Activated CD8-positive, alpha-beta T cell treated with anti-CD3 and anti-CD28 coated beads, Interleukin-2, amount 10 ng/mL, durations not matched to agents 7 days and 5 days (primary cell): ENCODE results near the gene DNAH17. TPM values are rescaled to one million over a fixed set of nuclear protein-coding genes. Genes with fewer than 3 reads are reported as not detected.
A peak's percentile ranks its signal among the peaks of the same experiment; 100 is the strongest.

ENCODE experiments used
- ATAC-seq: fragments of 150-1000 bp; cut with Tn5 transposase; one replicate; pipeline ENCODE4 v1.10.0; 2021; ENCODE audit warnings: moderate library complexity
- CTCF ChIA-PET: fragments of 350-600 bp; sonication (Branson Sonifier 250); formaldehyde crosslinking; loops from one replicate; lab custom pipeline; 2021; ENCODE audit warnings: antibody characterized with exemption; lab: Charles Lee
- POLR2A ChIA-PET: fragments of 350-600 bp; sonication (Branson Sonifier 250); formaldehyde crosslinking; loops from one replicate; lab custom pipeline; 2021; ENCODE audit warnings: antibody characterized with exemption; lab: Charles Lee
- DNase-seq: peaks from one replicate; pipeline ENCODE4 v3.0.0-alpha.2; 2020
- H3K27ac Mint-ChIP-seq: one replicate; pipeline ENCODE4 v1.8.0; 2021; ENCODE audit warnings: mild to moderate bottlenecking, mixed read lengths
- H3K27me3 Mint-ChIP-seq: one replicate; pipeline ENCODE4 v1.8.0; 2021; ENCODE audit warnings: low read depth, mixed read lengths
- H3K36me3 Mint-ChIP-seq: one replicate; pipeline ENCODE4 v1.8.0; 2021; ENCODE audit warnings: low read depth, mixed read lengths
- H3K4me1 Mint-ChIP-seq: one replicate; pipeline ENCODE4 v1.8.0; 2021; ENCODE audit warnings: low read depth, mixed read lengths
- H3K4me3 Mint-ChIP-seq: one replicate; pipeline ENCODE4 v1.8.0; 2021; ENCODE audit warnings: mild to moderate bottlenecking, mixed read lengths
- H3K9me3 Mint-ChIP-seq: one replicate; pipeline ENCODE4 v1.8.0; 2022; ENCODE audit warnings: mixed read lengths; ENCODE audit not compliant: insufficient read depth
- total RNA-seq, 2 experiments: library from RNA; stranded (reverse); gene quantifications; one replicate each; pipeline ENCODE4 v1.2.3, GENCODE V29; 2021

DNAH17 gene
- total RNA-seq, 2 experiments from 2014 or later = 0.10 to 0.61 TPM

GRCh38 chr17:78460176-78460675 is 117.0 kb downstream of the DNAH17 start:
- ATAC-seq (no peak), DNase-seq (no peak)
- no peaks in the 10 kb centered on the region for H3K4me1 Mint-ChIP-seq
- POLR2A ChIA-PET = no interaction called here
- H3K27ac Mint-ChIP-seq = no peak overlapping the region
- H3K4me3 Mint-ChIP-seq = no peak overlapping the region
- H3K9me3 Mint-ChIP-seq = no peaks in the 10 kb centered on the region
- no peaks in the 10 kb centered on the region for H3K36me3 Mint-ChIP-seq
- CTCF ChIA-PET = no interaction called here
- no peaks in the 10 kb centered on the region for H3K27me3 Mint-ChIP-seq

- no peaks in the 10 kb centered on the region for H3K36me3 Mint-ChIP-seq
Measured at GRCh38 chr17:78459696-78460095, 117.5 kb downstream of the DNAH17 start.

GRCh38 chr17:78458736-78459335 is 118.4 kb downstream of the DNAH17 start:
- ChIA-PET CTCF (no interaction called here), POLR2A (no interaction called here)
- DNase-seq (no peak), ATAC-seq (no peak)
- no peaks in the 10 kb centered on the region for H3K4me1 Mint-ChIP-seq
- H3K27me3 Mint-ChIP-seq = no peaks in the 10 kb centered on the region
- H3K27ac Mint-ChIP-seq = no peak overlapping the region
- no peaks in the 10 kb centered on the region for H3K36me3 Mint-ChIP-seq
- H3K9me3 Mint-ChIP-seq = no peaks in the 10 kb centered on the region
- no peak overlapping the region for H3K4me3 Mint-ChIP-seq

More at GRCh38 chr17:78459696-78460095, 117.5 kb downstream of the DNAH17 start:
- Mint-ChIP-seq H3K9me3 (no peaks in the 10 kb centered on the region), H3K27me3 (no peaks in the 10 kb centered on the region), H3K4me3 (no peak overlapping the region), H3K27ac (no peak overlapping the region), H3K4me1 (no peaks in the 10 kb centered on the region)
- ChIA-PET CTCF (no interaction called here), POLR2A (no interaction called here)
- no peak for ATAC-seq
- DNase-seq = no peak

- Mint-ChIP-seq H3K27me3 (no peaks in the 10 kb centered on the region), H3K4me3 (no peak overlapping the region), H3K36me3 (no peaks in the 10 kb centered on the region), H3K27ac (no peak overlapping the region), H3K4me1 (no peaks in the 10 kb centered on the region), H3K9me3 (no peaks in the 10 kb centered on the region)
- ChIA-PET POLR2A (no interaction called here), CTCF (interaction anchor here (0.6 kb wide), 1 partner anchor 529 kb away, joined by 3 read pairs; no protein-coding TSS in a partner anchor)
- DNase-seq = no peak
- no peak for ATAC-seq
Measured at GRCh38 chr17:78458091-78458490, 119.1 kb downstream of the DNAH17 start.

- POLR2A ChIA-PET = no interaction called here
- no peak overlapping the region for H3K4me3 Mint-ChIP-seq
- no peak overlapping the region for H3K27ac Mint-ChIP-seq
- peaks cover 4% of the 10 kb centered on the region for H3K4me1 Mint-ChIP-seq
- H3K27me3 Mint-ChIP-seq = no peaks in the 10 kb centered on the region
- CTCF ChIA-PET = no interaction called here
- ATAC-seq = no peak
- no peaks in the 10 kb centered on the region for H3K9me3 Mint-ChIP-seq
- no peaks in the 10 kb centered on the region for H3K36me3 Mint-ChIP-seq
- DNase-seq = no peak
Measured at GRCh38 chr17:78454346-78454745, 122.8 kb downstream of the DNAH17 start.

GRCh38 chr17:78451753-78452152 is 125.4 kb downstream of the DNAH17 start:
- no peaks in the 10 kb centered on the region for H3K36me3 Mint-ChIP-seq
- peaks cover 4% of the 10 kb centered on the region for H3K4me1 Mint-ChIP-seq
- no peaks in the 10 kb centered on the region for H3K9me3 Mint-ChIP-seq
- ATAC-seq (no peak), DNase-seq (no peak)
- H3K4me3 Mint-ChIP-seq = no peak overlapping the region
- no peak overlapping the region for H3K27ac Mint-ChIP-seq
- ChIA-PET CTCF (no interaction called here), POLR2A (no interaction called here)
- no peaks in the 10 kb centered on the region for H3K27me3 Mint-ChIP-seq

- no peak overlapping the region for H3K27ac Mint-ChIP-seq
- ChIA-PET CTCF (interaction anchor here (1.1 to 1.6 kb wide), 2 partner anchors 28 to 158 kb away, joined by 3 to 4 read pairs; no protein-coding TSS in a partner anchor), POLR2A (no interaction called here)
- no peaks in the 10 kb centered on the region for H3K9me3 Mint-ChIP-seq
- H3K36me3 Mint-ChIP-seq = no peaks in the 10 kb centered on the region
- no peak for ATAC-seq
- no peak overlapping the region for H3K4me3 Mint-ChIP-seq
- no peaks in the 10 kb centered on the region for H3K27me3 Mint-ChIP-seq
- DNase-seq = no peak
- peaks cover 4% of the 10 kb centered on the region for H3K4me1 Mint-ChIP-seq
Measured at GRCh38 chr17:78450696-78451345, 126.4 kb downstream of the DNAH17 start.

GRCh38 chr17:78449983-78450595 is 127.1 kb downstream of the DNAH17 start:
- POLR2A ChIA-PET = no interaction called here

GRCh38 chr17:78448356-78448993 is 128.7 kb downstream of the DNAH17 start:
- ChIA-PET CTCF (no interaction called here), POLR2A (interaction anchor here (0.6 kb wide), 1 partner anchor 869 kb away, joined by 3 read pairs; no protein-coding TSS in a partner anchor)
- no peak overlapping the region for H3K27ac Mint-ChIP-seq
- H3K27me3 Mint-ChIP-seq = no peaks in the 10 kb centered on the region
- no peaks in the 10 kb centered on the region for H3K36me3 Mint-ChIP-seq
- H3K4me3 Mint-ChIP-seq = no peak overlapping the region
- peaks cover 4% of the 10 kb centered on the region for H3K4me1 Mint-ChIP-seq
- H3K9me3 Mint-ChIP-seq = no peaks in the 10 kb centered on the region
- ATAC-seq = no peak
- DNase-seq = peak; percentile 42

More at GRCh38 chr17:78449983-78450595, 127.1 kb downstream of the DNAH17 start:
- ATAC-seq (no peak), DNase-seq (no peak)
- Mint-ChIP-seq H3K27ac (no peak overlapping the region), H3K4me1 (peaks cover 4% of the 10 kb centered on the region), H3K36me3 (no peaks in the 10 kb centered on the region), H3K27me3 (no peaks in the 10 kb centered on the region), H3K9me3 (no peaks in the 10 kb centered on the region), H3K4me3 (no peak overlapping the region)
- CTCF ChIA-PET = interaction anchor here (1.1 to 1.6 kb wide), 2 partner anchors 28 to 158 kb away, joined by 3 to 4 read pairs; no protein-coding TSS in a partner anchor

- DNase-seq (no peak), ATAC-seq (no peak)
- ChIA-PET POLR2A (no interaction called here), CTCF (interaction anchor here (2.2 kb wide), 1 partner anchor 262 kb away, joined by 8 read pairs; no protein-coding TSS in a partner anchor)
- Mint-ChIP-seq H3K27me3 (no peaks in the 10 kb centered on the region), H3K4me1 (peaks cover 4% of the 10 kb centered on the region), H3K4me3 (no peak overlapping the region), H3K27ac (no peak overlapping the region), H3K9me3 (no peaks in the 10 kb centered on the region), H3K36me3 (no peaks in the 10 kb centered on the region)
Measured at GRCh38 chr17:78446833-78447232, 130.4 kb downstream of the DNAH17 start.

GRCh38 chr17:78444392-78444791 is 132.8 kb downstream of the DNAH17 start:
- Mint-ChIP-seq H3K36me3 (no peaks in the 10 kb centered on the region), H3K27me3 (no peaks in the 10 kb centered on the region), H3K4me3 (no peak overlapping the region), H3K4me1 (no peaks in the 10 kb centered on the region), H3K27ac (no peak overlapping the region), H3K9me3 (no peaks in the 10 kb centered on the region)
- CTCF ChIA-PET = no interaction called here
- no peak for DNase-seq
- no peak for ATAC-seq
- POLR2A ChIA-PET = no interaction called here
